NCI-H526 treated with DMSO at 0.1 percent for 48 hours (cell line): ENCODE data around the gene DOCK7.
"Not testable (repeated sequence)": the region's sequence is repeated elsewhere in the genome, so short reads cannot be mapped to it uniquely, and the experiment has no call there.

Source experiments
- DNase-seq: peaks from one replicate; lab custom pipeline; 2025; lab: John Stamatoyannopoulos, UW

DOCK7 gene

GRCh38 chr1:62612770-62613169, 75.4 kb downstream of the DOCK7 start:
- DNase-seq = no peak

DNA sequence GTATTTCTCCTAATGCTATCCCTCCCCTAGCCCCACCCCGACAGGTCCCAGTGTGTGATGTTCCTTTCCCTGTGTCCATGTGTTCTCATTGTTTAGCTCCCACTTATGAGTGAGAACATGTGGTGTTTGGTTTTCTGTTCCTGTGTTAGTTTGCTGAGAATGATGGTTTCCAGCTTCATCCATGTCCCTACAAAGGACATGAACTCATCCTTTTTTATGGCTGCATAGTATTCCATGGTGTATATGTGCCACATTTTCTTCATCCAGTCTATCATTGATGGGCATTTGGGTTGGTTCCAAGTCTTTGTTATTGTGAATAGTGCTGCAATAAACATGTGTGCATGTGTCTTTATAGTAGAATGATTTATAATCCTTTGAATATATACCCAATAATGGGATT, 77.6 kb downstream of the DOCK7 start:
- DNase-seq = not testable (repeated sequence)

DNA sequence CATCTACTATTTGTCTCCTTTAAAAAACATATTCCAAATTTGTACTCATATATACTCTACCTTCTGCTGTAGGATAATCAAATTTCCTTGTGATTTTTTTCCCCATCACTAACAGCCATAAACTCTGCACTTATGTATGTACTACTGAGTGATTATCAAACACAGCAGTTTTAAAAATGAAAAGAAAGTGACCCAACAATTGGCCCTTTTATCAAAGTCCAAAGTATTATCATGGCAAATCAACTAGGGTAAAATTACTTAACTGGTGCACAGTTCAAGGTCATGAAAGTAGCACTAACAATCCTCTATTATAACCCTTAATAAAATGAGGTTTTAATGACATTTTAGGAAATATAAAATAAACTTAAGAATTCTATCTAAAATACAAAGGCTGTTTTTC, 79.3 kb downstream of the DOCK7 start:
- DNase-seq = no peak

GRCh38 chr1:62601457-62601856, 86.7 kb downstream of the DOCK7 start:
- no peak for DNase-seq

DNA sequence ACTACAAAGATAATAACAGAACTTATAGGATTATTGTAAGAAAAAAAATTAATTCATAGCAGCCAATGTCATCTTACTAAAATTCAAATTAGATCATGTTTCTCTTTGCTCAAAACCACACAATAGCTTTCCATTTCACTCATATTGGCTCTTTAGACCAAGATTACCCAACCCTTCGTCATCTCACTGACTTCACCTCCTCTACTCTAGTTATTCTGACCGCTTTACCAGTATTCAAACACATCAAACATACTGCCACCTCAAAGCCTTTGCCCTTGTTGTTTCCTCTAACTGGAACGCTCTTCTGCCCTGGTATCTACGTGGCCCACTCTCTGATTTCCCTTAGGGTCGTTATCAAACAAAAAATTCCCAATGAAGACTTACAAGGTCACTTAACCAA, 89.1 kb downstream of the DOCK7 start:
- no peak for DNase-seq

- DNase-seq = no peak
These were observed 90.9 kb downstream of the DOCK7 start, which contains the start of gene ANGPTL3 for GRCh38 chr1:62597281-62597680. Gene ANGPTL3 (plus strand): TSS chr1:62597520. CDS start chr1:62597567, 47 bp downstream.

GRCh38 chr1:62595647-62596046, 92.5 kb downstream of the DOCK7 start:
- DNase-seq = no peak

DNA sequence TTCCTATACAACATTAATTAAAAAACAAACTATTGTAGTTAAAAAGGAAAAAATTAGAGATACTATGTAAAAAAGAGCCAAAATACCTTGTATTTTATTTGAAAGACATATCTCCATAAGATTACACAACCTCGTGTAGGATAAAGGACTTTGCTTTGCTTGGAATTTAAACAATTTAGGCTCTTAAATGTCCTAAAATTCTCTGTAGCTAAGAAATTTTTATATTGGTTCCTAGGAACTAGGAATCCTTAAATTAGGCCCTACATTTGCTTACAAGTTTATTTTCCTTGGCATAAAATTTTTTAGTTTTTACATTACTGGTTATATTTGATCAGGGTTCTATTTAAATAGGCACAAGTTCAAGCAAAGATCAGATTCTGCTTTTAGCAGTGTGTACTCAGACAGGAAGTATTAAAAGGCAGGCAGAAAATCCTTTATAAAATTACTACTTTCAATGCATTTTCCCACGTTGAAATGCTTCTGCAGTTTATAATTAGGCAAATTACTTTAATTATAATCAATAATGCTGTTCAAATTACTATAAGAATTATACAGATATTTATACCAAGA, 94.3 kb downstream of the DOCK7 start:
- no peak for DNase-seq

DNA sequence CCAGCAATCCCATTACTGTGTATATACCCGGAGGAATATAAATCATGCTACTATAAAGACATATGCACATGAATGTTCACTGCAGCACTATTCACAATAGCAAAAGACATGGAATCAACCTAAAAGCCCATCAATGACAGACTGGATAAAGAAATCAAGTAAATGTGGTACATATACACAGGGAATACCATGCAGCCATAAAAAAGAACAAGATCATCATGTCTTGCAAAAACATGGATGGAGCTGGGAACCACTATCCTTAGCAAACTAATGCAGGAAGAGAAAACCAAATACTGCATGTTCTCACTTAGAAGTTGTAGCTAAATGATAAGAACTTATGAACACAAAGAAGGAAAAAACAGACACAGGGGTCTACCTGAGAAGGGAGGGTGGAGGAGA, 97.2 kb downstream of the DOCK7 start:
- no peak for DNase-seq

DNA sequence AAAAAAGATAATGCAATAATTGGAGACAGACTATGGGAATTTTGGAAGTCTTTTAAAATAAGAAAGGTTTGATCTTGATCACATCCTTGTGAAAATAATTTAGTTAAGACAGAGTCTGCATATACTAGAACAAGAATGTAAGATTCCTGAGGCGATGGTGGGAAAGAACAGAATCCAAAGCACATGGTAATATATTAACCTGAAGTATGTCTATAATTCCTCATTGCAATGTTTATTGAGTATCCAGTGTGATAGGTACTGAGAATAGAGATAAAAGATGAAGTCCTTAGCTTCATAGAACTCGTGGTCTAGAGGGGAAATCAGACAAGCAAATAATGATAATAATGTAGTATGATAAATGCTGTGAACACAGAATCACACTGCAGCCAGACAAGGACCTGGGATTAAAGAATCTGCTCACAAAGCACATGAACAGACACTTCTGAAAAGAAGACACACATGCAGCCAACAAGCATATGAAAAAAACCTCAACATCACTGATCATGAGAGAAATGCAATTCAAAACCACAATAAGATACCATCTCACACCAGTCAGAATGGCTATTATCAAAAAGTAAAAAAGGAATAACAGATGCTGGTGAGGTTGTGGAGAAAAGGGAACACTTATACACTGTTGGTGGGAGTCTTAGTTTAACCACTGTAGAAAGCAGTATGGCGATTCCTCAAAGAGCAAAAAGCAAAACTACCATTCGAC, 97.8 kb downstream of the DOCK7 start:
- DNase-seq = no peak

GRCh38 chr1:62589321-62589720, 98.9 kb downstream of the DOCK7 start:
- no peak for DNase-seq

DNA sequence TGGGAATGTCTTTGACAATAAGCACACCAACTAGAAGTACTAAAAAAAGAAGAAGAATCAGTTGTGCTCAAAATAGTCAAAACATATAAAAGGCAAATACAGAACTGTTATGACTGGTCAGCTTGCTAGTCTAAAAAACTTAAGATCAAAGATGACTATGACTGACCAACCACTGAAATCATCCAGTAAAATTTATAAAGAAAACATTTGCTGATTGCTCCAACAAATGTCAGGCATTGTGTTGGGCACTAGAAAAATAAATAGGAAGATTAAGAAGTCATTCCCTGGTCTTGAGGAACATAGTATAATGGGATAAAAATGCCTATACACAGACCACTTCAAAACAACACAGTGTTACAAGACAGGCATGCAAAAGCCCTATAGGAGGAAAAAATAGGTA, 100.2 kb downstream of the DOCK7 start:
- DNase-seq = no peak

DNA sequence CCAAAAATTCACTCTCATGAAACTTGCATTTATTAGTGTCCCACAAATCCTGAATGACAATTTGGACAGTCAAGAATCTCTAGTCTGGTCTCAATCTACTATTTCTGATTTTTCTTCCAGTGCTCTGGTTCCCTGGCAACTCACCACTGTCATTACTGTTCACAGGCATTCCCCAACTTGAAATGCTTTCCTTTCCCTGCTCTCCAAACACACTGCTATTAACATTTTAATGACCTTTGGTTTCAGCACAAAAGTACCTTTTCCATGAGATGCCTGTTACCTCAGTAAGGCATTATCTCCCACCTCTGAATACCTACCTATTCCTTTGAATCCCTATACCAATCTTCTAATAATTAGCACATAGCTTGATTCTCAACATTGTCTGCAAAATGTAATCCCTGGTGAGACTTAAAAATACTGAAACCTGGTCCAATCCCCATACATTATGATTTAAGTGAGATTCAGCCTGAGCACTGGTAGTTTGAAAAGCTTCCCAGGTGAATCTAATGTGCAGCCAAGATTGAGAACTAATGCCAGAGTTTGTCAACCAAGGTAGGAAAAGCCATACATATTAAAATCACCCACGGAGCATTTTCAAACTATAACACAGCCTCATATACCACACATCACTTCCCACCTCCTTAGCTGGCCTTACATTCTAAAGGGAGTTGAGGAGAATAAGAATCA, 102.6 kb downstream of the DOCK7 start:
- DNase-seq = no peak

DNA sequence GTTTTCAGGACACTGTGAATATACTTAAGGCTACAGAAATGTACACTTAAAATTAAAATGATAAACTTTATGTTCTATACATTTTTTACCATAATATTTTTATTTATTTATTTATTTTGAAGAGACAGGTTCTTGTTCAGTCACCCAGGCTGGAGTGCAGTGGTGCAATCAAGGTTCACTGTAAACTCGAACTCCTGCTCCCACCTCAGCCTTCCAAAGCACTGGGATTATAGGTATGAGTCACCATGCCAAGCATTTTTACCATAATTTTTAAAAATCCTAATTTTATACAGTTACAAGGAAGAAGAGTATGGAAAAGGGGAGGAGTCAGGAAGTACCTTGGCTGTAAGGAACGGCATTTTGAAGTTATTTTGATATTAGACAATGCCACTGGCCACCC, 114.5 kb downstream of the DOCK7 start:
- no peak for DNase-seq

- DNase-seq = no peak
These were observed 115.7 kb downstream of the DOCK7 start for GRCh38 chr1:62572476-62572875.

GRCh38 chr1:62571517-62571916, 116.7 kb downstream of the DOCK7 start:
- not testable (repeated sequence) for DNase-seq

GRCh38 chr1:62567926-62568325, 120.3 kb downstream of the DOCK7 start:
- not testable (repeated sequence) for DNase-seq

GRCh38 chr1:62567182-62567581, 121.0 kb downstream of the DOCK7 start:
- DNase-seq = not testable (repeated sequence)

DNA sequence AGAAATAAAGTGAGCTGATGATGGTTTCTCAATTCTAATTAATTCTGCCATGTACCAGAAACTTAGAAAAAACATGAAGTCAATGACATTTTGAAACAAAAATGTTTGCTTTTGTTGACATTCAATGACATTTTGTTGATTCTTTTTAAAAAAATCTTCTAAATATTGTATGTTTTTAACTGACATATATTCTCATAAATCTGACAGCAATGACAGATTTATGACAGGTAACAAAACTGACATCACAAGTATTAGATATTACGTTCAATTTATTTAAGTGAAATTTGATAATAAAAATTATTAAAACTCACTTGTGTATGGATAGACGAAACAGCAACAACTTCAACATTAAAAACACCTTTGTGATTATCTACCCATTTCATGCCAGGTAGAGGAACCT, 126.9 kb downstream of the DOCK7 start:
- no peak for DNase-seq

- DNase-seq = no peak
These were observed 143.6 kb downstream of the DOCK7 start for GRCh38 chr1:62544570-62544969.

GRCh38 chr1:62541048-62541447, 147.1 kb downstream of the DOCK7 start:
- DNase-seq = no peak

DNA sequence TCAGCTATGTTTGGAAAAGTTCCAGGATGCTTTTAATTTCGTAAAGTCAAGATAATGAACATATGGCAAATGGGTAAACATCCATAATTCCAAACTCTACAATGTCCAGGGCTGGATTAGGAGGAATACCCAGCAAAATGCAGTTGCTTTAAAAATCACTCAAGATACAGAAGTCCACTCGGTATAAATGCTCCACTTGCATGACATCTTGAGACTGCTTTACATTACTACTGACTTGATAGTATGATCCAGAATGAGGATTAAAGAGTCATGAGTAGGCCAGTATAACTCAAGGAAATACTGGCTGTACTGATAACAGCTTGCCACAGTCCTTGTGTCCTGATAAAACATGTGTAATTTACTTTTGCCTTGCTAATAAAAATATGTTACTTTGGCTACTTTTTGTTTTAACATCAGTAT, 149.1 kb downstream of the DOCK7 start:
- DNase-seq = no peak

GRCh38 chr1:62536865-62537264, 151.3 kb downstream of the DOCK7 start:
- no peak for DNase-seq
